Stimulated activated CD4-positive, alpha-beta T cell treated with anti-CD3 and anti-CD28 coated beads, Interleukin-4, amount 100 ng/mL, for 1 hour (primary cell): Measurements from ENCODE around the gene PAQR7.

Source experiments
- DNase-seq: peaks from one replicate; pipeline ENCODE4 v3.0.0-alpha.2; 2020

Gene PAQR7, protein sequence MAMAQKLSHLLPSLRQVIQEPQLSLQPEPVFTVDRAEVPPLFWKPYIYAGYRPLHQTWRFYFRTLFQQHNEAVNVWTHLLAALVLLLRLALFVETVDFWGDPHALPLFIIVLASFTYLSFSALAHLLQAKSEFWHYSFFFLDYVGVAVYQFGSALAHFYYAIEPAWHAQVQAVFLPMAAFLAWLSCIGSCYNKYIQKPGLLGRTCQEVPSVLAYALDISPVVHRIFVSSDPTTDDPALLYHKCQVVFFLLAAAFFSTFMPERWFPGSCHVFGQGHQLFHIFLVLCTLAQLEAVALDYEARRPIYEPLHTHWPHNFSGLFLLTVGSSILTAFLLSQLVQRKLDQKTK

DNA sequence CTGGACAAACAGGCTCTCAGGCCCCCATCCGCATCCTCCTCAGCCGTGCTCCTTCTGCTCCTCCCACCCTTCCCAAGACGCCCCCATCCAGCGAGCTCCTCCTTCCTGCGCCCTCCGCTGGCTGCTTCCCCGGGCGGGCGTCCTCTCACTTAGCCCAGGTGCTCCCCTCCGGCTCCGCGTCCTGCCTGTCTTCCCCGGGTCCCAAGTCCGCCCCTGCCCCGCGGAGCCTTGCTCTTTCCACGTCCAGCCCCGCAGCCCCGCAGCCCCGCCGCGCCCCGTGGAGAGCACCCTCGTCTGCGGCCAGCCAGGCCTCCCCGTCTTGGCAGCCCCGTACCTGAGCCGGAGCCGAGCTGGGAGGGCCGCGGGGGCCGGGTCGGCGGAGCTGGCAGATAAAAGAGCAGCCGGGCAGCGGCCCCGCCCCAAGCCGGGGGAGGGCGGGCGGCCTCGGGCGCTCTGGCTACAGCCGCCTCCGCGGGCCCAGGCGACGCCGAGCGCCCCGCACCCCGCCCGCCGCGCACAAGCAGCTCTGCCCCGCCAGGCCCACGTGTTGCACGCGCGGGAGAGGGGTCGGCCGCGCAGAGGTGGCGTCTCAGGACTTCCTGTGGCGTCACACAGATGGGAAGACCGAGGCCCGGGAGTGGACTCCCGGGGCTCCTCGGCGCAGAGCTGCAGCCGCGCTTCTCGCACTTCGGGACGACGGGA lies at the start of gene PAQR7:
PAQR7 (minus strand) TSS at position 555 of the 702 bp plus-strand sequence. CDS start 11,869 bp downstream, outside the sequence.
- peak; percentile 67 for DNase-seq

DNA sequence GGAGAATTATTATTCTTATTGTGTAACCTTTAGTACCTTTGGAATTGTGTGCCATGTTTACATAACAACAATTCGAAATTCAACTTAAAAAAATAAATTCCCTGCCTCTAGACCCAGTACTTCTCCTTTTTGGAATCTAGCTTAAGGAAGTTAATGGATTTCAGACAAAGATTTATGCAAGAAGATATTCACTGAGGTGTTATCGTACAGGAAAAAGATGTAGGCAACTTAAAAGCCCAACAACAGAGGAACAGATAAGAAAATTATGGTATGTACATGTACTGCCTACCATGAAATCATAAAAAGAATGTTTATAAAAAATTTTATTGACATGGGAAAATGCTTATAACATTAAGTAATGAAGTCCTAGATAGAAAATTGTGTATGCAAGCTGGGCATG lies 48.9 kb upstream of the PAQR7 start:
- no peak for DNase-seq

DNA sequence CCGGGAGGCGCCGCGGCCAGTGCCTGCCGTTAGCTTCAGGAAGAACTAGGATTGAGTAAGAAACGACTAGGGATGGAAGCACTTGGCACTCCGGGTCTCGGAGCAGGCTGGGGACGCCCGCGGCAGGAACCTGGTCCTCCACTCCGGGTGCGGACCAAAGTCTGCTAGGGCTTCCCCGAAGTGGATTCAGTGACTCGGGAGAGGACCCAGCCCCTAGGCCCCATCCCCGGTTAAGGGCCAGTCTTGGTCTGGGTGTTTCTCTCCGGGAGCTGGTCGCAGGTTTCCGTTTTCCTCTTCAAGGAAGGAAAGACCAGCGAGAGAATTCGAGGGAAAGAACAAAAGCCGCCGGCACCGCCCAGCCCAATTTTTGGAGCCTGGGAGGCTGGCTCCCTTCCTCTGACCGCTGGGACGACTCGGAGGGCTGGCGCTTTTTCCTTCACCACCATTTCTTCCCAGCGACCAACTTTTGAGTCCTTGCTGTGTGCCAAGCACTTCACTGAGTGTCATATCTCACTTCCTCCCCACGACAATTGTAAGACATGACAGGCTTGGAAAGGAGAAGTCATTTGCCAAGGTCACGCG lies 47.6 kb upstream of the PAQR7 start:
- peak; percentile 27 for DNase-seq

DNA sequence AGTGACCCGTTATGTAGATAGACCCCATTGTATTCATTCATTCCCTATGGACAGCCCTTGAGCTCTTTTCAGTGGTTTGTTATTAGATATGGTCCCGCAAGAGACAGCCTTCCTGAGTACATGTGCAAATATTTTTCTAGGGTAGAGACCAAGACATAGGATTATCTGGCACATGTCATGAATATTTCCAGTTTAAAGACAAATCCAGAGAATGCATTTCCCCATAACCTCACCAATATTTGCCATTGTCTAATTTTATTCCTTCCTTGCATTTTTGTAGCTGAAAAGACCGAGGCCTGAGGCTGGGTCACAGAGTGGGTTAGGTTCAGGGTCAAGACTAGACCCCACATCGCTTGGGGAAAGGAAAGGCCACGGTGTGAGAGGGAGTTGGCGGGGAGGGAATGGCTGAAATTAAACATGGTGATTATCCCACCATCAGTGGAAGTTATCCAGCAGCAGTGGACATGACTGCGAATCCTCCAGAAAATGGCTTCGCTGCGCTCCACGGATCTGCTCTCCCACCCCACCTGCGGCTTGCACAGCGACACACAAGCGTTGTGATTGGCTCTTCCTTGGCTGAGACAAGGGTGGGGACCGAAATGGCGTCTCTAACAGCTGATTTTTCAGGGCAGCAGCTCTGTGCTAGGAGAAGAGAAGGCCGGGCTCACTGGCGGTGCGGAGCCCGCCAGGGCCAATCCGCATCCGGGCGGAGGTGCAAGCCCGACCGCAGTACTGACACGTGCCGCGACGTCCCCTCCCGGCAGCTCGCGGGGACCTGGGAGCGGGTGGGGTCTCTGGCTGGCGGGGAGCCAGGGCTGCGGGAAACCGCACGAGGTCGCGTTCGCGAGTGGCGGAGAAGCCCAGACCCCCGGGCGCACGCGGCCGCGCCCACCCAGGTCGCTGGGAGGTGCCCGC lies 46.8 kb upstream of the PAQR7 start:
- peak; percentile 50 for DNase-seq

DNA sequence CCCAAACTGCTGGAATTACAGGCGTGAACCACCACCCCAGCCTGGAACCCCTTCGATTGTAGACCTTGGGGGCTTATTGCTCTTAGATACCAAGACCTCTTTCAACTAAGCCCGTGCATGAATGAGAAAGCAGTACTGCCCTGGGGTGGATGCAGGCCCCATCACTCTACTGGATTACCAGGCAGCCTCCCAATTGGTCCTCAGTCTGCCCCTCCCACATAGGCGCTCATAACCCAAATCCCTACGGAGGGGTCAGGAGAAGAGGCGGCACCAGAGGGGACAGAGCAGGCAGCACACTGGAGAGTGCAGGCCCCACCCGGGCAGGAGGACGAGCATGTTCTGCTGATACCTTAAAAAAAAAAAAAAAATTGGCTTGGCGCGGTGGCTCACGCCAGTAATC lies 43.1 kb upstream of the PAQR7 start:
- no peak for DNase-seq

DNA sequence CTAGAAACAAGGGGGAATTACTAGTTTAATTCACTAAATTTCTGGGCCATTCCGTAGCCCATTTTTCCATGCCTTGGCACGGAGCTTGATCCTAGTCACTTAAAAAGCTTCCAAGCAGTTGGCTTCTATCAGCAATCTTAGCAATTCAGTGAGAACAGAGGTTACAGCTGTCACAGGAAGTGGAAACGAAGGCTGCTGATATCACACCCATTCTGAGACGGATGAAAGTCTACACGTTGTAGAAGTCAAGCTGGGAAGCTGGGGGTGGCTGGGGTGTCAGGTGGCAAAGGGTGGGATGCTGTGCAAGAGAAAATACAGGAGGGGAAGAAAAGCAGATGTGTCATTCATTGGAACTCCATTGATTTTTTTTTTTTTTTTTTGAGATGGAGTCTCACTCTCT lies 42.5 kb upstream of the PAQR7 start:
- peak; percentile 4 for DNase-seq

DNA sequence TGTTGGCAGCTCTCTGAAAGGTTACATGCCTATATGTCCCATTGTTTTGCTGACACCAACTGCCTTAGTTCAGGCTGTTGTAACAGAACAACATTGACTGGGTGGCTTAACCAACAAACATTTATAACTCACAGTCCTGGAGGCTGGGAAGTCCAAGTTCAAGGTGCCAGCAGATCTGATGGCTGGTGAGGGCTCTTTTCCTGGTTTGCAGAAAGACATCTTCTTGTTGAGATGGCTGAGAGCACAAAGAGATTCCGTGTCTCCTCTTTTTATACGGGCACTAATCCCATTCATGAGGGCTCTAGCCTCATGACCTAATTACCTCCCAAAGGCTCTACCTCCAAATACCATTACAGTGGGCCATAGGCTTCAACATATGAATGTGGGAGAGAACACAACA lies 41.0 kb upstream of the PAQR7 start:
- no peak for DNase-seq

DNA sequence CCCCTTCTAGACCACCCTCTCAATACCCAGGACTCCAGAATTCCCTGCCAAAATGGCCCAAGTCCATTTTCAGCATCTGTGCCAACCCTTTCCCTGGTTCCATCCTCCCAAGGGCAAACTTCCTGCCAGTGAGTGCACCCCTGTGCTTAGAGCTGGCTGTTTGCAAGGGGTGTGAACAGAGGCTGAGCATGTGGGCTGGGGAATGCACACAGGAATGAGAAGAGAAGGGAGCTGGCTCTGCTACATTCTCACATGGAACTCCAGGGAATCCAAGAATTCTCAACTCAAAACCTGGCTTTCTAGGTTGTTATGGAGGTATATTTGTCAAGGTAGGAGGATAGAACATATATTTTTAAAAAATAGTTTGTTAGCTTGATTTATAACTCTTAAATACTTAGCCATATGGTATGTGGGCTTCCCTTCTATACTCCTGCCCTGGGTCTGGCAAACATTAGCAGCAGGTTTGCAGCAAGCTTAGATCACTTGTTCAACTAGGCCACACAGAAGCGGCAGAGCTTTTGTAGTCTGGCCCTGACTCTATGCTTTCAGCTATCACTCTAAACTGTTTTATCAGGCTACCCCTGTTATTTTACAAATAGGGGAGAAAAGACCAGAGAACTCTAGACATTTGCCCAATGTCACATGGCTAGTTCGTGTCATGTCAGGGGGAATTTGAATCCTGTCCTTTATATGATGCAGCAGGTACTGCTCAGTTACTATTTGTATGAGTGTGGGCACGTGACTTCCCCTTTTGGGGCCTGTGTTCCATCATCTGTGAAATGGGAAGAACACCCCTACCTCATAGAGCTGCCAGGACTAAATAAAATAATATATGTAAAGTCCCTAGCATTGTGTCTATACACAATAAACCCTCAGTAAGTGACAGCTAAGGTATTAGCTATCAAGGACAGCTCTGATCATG lies 38.8 kb upstream of the PAQR7 start:
- no peak for DNase-seq

DNA sequence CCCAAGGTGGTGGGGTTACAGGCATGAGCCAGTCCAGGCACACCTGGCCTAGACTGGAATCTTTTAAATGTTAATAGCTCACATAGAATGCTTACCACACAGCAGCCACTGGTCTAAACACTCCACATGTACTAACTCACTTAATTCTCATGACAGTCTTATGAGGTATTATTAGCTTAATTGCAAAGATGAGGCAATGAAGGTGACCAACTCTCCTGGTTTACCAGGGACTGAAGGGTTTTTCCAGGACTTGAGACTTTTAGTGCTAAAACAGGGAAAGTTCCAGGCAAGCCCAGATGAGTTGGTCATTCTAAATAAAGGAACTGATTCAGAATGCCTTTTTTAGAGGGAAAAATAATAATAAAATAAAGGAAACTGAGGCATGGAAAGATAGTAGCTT lies 37.7 kb upstream of the PAQR7 start:
- DNase-seq = no peak

DNA sequence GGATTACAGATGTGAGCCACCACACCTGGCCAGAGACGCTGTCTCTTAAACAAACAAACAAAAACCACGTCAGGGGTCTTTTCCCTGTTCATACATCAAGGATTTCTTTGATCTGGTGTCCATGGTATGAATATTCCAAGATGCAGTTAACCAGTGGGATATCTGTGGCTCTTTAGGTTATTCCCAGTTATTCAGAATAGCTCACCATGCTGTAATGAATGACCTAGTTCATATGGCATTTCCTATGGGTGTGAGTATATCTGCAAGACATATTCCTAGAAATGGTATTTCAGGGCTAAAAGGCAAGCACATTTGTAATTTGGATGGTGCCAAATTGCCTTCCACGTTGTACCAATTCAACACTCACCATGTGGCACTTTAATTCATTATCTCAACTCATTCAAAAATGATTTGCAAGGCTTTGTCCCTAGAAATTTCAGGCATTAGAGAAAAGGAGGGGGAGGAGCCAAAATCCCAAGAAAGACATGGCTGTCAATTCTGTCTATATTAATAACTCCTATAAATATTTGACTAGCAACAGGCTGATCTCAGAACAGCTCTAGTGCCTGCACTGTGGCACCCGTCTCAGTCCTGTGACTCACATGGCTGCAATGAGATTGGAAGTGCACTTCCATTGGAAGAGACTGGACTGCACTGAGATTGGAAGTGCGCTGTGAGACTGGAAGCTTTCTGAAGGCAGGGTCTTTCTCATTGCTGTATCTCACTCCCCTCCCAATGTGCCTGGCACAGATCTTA lies 36.7 kb upstream of the PAQR7 start:
- no peak for DNase-seq

DNA sequence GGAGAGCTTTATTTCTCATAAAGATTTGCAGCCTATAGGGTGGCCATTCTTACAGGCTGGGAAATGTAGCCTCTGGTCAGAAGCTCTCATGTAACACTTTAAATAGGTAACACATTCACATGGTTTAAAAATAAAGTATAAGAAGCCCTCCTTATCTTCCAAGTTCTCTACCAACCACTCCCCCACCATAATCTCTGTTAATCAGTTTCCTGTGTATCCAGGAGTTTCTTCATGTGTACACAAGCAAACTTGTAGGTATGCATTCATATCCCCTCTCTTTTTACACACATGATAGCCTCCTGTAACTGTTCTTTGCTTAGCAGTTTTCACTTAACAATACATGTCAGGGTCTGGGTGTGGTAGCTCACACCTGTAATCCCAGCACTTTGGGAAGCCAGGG lies 35.7 kb upstream of the PAQR7 start:
- DNase-seq = no peak

DNA sequence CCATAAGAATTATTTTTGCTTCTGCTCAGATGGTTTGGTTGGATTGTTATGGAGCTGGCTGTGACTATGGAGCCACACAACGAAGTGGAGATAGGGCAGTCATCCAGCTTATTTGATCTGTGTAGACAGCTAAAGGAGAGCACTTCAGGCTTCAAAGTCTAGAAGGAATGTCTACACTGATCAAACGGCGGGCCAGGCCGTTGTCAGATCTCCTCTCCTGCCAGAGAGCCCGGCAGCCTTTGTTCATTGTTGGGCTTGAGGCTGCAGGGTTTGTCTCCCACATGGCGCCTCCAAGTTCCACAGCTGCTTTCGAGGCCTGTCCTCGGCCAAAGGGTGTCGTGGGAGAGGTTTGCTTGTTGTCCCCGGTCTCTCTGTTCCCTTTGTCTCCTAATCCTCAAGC lies 33.5 kb upstream of the PAQR7 start:
- no peak for DNase-seq

DNA sequence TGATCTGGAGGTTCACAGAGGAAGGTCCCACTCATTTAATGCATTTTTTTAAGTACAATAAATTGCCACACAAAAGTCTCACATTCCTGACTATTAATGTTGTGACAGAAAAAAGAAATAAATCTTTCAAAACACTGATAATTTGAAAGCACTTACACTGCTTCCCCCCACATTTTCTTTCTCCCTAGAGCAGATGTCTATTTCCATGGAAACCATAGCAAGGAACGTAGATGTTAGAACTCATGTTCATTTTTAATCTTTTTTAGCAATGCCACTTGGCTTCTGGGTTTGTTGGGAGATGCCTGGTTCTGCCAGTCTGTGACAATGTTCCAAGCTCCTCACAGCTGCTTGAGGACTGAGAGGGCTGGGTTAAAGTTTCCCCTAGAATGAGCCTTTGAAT lies 32.7 kb upstream of the PAQR7 start:
- DNase-seq = no peak

DNA sequence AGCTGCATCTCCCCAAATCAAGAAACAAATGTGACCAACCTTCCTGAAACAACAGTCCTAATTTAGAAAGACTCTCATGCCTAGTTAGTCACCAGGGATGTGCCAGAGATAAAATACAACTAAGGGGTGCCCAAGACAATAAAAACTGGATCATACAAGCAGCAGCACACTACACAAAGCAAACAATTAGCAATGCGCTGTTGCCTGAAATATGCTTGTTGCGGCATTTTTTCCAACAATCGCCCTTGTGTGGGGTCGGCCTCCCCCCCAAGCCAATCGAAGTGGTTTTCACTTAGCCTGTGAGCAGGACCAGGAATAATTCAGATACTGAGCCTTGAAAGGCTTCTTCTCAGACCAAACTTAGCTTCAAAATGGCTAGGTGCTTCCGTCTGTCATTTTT lies 32.1 kb upstream of the PAQR7 start:
- DNase-seq = no peak

DNA sequence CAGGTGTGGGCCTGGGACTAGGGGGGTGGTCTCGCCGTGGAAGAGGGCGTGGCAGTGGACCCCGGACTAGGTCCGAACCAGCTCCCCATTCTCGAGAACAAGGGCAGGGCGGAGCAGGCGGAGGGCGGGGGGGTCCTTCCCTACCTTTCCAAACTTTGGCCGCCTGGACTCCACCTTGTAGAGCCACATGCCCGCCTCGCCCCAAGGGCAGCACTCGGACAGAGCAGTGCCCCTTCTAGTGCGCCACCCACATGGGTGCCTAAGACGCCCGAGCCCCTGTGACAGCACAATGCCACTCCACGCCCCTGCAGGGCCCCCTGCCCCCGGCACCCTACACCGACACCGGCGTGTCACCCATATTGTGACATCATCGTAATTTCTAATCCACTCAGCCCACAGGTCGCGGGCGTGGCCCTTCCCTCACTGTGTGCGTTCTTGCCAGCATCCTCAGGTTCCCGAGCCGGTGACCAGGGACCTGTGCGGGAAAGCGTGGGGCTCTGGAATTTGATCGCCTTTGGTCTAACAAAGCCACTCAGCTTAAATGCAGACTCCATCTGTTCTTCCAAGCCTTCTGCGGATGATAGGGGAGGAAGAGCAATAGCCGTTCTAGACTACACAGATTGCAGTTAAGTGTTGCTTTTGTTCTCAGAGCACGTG lies 31.3 kb upstream of the PAQR7 start:
- peak; percentile 36 for DNase-seq

DNA sequence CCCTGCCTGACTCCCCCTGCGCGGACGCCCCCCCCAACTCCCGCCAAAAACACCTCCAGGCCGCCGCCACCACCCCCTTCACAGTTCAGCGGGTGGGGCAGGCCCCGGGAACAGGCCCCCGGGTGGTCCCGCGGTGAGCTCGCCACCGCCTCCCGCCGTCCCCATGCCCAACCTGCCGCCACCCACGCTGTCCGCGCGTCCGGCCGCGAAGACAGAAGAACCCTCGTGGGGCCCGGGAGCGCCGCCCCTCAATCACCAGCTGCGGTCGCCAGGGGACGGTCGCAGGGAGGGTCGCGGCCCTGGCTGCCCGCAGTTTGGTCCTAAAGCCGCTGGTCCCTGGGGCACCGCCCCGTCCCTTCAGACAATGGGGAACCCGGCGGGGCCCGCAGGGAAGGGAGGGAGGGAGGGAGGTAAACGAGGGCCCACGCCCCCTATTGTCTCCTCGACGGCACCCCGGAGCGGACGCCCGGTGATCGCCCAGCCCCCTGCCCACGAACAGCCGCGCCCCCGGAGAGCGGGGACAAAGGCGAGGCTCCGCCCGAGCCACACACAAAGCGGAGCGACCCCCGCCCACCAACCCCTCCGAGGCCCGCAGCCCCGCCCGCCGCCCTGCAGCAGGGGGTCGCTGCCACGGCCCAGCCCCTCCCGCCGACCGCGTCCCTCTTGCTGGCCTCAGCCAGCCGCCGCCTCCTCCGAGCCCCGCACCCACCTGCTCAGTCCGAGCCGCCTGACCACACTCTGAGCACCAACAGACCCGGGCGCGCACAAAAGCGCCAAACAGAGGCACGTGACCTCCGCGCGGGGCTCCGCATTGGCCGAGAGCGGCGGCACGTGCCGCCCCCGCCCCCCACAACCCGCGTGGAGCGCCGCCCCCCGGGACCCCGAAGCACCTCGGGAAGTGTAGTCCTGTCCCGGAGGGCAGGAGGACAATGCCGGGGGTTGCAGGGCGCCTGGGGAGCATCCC lies 30.5 kb upstream of the PAQR7 start, which contains the start of gene STMN1:
STMN1 (minus strand) TSS at position 740 of the 964 bp plus-strand sequence. CDS start 1,743 bp downstream, outside the sequence.
- DNase-seq = peak; percentile 92

DNA sequence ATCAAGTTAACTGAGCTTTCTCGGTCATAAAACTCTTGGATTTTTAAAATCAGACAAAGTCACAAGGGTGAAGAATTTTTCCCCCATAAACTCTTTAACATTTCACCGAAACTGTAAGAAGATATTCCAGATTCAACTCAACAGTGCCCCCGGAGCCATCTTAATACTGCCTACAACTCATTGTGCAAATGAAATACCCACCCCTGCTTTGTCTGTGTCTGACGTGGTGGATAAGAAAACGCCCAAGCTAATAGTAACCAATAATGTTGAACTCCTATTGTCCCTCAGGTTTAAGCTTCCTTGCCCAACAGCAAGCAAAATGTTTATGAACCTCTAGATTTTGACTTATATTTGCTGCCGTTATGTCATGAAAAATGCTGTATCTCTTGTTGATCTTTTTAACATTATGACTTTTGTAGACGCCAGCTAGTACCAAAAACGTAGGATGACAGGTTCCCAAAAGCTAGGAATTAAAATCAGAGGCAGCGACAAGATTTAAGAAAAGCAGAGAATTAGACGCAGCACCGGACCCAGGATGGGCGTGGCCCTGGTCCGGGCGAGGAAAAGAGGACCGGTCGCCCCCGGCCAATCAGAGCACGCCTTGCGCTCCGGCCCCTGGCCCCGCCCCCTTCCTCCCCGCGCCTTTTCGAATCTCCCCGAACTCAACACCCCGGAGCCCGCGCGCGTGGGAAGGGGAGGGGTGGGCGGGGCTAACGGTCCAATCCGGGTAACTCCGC lies 29.6 kb upstream of the PAQR7 start:
- DNase-seq = peak; percentile 93

DNA sequence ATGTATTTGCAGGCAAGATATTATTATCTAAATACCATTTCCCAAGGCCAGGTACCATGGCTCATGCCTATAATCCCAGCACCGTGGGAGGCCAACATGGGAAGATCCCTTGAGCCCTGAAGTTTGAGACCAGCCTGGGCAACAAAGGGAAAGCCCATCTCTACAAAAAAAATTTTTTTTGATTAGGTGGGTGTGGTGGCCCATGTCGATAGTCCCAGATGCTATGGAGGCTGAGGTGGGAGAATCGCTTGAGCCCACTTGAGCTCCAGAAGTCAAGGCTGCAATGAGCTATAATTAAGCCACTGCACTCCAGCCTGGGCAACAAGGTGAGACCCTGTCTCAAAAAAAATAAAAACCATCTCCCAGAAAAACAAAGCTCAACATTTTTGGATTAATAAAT lies 28.5 kb upstream of the PAQR7 start:
- no peak for DNase-seq

DNA sequence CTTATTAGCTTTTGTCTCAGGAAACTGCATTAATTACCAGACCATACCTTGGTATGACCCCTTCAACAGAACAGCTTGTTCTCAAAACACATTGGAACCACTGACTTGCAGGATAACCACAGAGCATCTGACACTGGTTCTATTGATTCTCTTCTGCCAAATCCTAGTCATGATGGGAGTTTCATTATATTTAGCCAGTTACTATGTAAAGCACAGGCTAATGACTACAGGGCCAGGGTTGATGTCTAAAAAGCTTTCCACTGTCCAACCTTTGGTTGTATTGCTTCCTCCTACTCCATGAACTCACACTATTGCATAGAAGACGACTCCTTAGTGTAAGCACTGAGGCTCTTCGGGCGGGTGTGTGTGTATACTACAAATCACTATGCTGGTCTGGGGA lies 27.0 kb upstream of the PAQR7 start:
- no peak for DNase-seq
